ENCODE results near the gene DYNC1I2.
"Not testable (repeated sequence)": the region's sequence is repeated elsewhere in the genome, so short reads cannot be mapped to it uniquely, and the experiment has no call there.

DNA sequence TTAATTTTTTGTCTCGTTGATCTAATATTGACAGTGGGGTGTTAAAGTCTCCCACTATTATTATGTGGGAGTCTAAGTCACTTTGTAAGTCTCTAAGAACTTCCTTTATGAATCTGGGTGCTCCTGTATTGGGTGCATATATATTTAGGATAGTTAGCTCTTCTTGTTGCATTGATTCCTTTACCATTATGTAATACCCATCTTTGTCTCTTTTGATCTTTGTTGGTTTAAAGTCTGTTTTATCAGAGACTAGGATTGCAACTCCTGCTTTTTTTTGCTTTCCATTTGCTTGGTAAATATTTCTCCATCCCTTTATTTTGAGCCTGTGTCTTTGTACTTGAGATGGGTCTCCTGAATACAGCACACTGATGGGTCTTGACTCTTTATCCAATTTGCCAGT, 71.5 kb downstream of the DYNC1I2 start:
- TF ChIP-seq, protein P1, sequence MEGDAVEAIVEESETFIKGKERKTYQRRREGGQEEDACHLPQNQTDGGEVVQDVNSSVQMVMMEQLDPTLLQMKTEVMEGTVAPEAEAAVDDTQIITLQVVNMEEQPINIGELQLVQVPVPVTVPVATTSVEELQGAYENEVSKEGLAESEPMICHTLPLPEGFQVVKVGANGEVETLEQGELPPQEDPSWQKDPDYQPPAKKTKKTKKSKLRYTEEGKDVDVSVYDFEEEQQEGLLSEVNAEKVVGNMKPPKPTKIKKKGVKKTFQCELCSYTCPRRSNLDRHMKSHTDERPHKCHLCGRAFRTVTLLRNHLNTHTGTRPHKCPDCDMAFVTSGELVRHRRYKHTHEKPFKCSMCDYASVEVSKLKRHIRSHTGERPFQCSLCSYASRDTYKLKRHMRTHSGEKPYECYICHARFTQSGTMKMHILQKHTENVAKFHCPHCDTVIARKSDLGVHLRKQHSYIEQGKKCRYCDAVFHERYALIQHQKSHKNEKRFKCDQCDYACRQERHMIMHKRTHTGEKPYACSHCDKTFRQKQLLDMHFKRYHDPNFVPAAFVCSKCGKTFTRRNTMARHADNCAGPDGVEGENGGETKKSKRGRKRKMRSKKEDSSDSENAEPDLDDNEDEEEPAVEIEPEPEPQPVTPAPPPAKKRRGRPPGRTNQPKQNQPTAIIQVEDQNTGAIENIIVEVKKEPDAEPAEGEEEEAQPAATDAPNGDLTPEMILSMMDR (IDR thresholded peaks at IDR 0.05): not testable (repeated sequence)
- TF ChIP-seq POLR2A (IDR thresholded peaks at IDR 0.05); POLR2AphosphoS5 (IDR thresholded peaks at IDR 0.05; ENCODE audit: insufficient read depth in 1 of 2, low read depth in 1 of 2): not testable (repeated sequence)
